Esophagus squamous epithelium (tissue), 5 donors: Measurements from ENCODE around the gene DNM1L. TPM values are rescaled to one million over a fixed set of nuclear protein-coding genes. Genes with fewer than 3 reads are reported as not detected.

Source experiments
- DNase-seq: peaks from one replicate; lab custom pipeline; 2025; lab: John Stamatoyannopoulos, UW
- H3K27ac ChIP-seq, 4 donors: fragments of 200-600 bp; sonication (generic); one replicate each; pipeline ENCODE4 v1.5.1; 2016 to 2019; ENCODE audit warnings: mild to moderate bottlenecking in 1 of 4
- H3K27me3 ChIP-seq, 4 donors: fragments of 200-600 bp; sonication (generic); 1 replicate in 3 of 4; 2 replicates in 1 of 4; pipeline versions ENCODE4 v1.5.1 to v1.6.0; 2017 to 2021; ENCODE audit warnings: antibody characterized with exemption in 1 of 4
- H3K36me3 ChIP-seq, 3 donors: fragments of 200-600 bp; sonication (generic); one replicate each; pipeline ENCODE4 v1.5.1; 2016 to 2019
- H3K4me1 ChIP-seq, 3 donors: fragments of 200-600 bp; sonication (generic); one replicate each; pipeline ENCODE4 v1.5.1; 2017 to 2019
- H3K4me3 ChIP-seq, 4 donors: fragments of 200-600 bp; sonication (generic); 1 replicate in 3 of 4; 2 replicates in 1 of 4; pipeline ENCODE4 v1.5.1; 2016 to 2019; ENCODE audit warnings: mild to moderate bottlenecking in 2 of 4, moderate library complexity in 1 of 4
- H3K9me3 ChIP-seq, 3 donors: fragments of 200-600 bp; sonication (generic); one replicate each; pipeline ENCODE4 v1.5.1; 2016 to 2019
- POLR2A ChIP-seq, 4 donors: fragments of 450-650 bp; IDR thresholded peaks; one replicate each; pipeline ENCODE4 v1.6.1; 2017; ENCODE audit warnings: antibody characterized with exemption in 4 of 4, mild to moderate bottlenecking in 4 of 4, moderate library complexity in 3 of 4
- WGBS, 2 donors: methylation state at CpG; one replicate each; pipeline ENCODE4 v1.1.5; 2018; 5-methylcytosine and 5-hydroxymethylcytosine counted together
- intact Hi-C: fragments of 100-400 bp; cut with DNase I; formaldehyde crosslinking; loops from one replicate; pipeline ENCODE4 v1.15.0; 2022
- total RNA-seq, 4 donors: library from RNA; depleted of rRNA; stranded (reverse); fragments of >200 nt; gene quantifications; one replicate each; pipeline ENCODE4 v1.1.0, GENCODE V29; 2016
- TF ChIP-seq, protein P1 (sequence below), 6 experiments: fragments of 450-650 bp in 4 of 6; fragments of 200-600 bp in 2 of 6; sonication (generic) in 2 of 6; IDR thresholded peaks; one replicate each; pipeline ENCODE4 v1.5.1; 2016 to 2019; ENCODE audit warnings: antibody characterized with exemption in 6 of 6, mild to moderate bottlenecking in 4 of 6, moderate library complexity in 4 of 6
- donor health status: DM: yes; HTN: yes; CAD: no.

DNM1L gene
- total RNA-seq, 4 donors from 2014 or later, result 28.2 to 66.2 (median 48.6) TPM

GRCh38 chr12:32702473-32702872 lies 23.4 kb downstream of the DNM1L start:
- Histone ChIP-seq H3K4me1 (no peaks in the 10 kb centered on the region), H3K9me3 (no peaks in the 10 kb centered on the region)

GRCh38 chr12:32702946-32703345 lies 23.8 kb downstream of the DNM1L start:
- intact Hi-C loops, result no loop called here

More at GRCh38 chr12:32702473-32702872, 23.4 kb downstream of the DNM1L start:
- intact Hi-C loops, result no loop called here
- H3K36me3 ChIP-seq, result peaks cover 0 to 32% (median 0%) of the 10 kb centered on the region in 3 donors
- no peak for TF ChIP-seq POLR2A (IDR thresholded peaks at IDR 0.05)
- TF ChIP-seq, protein P1, sequence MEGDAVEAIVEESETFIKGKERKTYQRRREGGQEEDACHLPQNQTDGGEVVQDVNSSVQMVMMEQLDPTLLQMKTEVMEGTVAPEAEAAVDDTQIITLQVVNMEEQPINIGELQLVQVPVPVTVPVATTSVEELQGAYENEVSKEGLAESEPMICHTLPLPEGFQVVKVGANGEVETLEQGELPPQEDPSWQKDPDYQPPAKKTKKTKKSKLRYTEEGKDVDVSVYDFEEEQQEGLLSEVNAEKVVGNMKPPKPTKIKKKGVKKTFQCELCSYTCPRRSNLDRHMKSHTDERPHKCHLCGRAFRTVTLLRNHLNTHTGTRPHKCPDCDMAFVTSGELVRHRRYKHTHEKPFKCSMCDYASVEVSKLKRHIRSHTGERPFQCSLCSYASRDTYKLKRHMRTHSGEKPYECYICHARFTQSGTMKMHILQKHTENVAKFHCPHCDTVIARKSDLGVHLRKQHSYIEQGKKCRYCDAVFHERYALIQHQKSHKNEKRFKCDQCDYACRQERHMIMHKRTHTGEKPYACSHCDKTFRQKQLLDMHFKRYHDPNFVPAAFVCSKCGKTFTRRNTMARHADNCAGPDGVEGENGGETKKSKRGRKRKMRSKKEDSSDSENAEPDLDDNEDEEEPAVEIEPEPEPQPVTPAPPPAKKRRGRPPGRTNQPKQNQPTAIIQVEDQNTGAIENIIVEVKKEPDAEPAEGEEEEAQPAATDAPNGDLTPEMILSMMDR (IDR thresholded peaks at IDR 0.05), result no peak
- no peak overlapping the region for H3K4me3 ChIP-seq
- DNase-seq, result no peak
- H3K27me3 ChIP-seq, result no peaks in the 10 kb centered on the region
- H3K27ac ChIP-seq, result no peak overlapping the region

DNA sequence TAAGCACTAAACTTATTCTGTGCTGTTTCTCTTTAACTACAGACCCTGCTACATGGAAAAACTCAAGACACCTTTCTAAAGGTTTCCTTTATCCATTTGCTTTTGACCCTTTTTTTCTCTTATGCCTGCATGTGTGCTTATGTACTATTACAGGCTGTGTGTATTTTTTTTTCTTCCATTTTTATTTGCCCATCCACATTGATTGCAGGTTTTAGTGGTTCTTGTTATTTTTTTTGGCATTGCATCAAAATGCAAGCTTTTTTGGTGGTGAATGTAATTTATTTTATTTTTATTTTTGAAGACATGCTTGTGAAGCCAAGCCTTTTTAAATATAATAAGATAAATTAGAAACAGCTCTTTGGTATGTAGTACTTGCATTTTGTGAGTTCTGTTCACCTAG lies 26.7 kb downstream of the DNM1L start:
- Histone ChIP-seq H3K27ac (no peak overlapping the region), H3K27me3 (no peaks in the 10 kb centered on the region), H3K9me3 (no peaks in the 10 kb centered on the region), H3K4me1 (no peaks in the 10 kb centered on the region), H3K4me3 (no peak overlapping the region), H3K36me3 (peaks cover 0 to 63% (median 0%) of the 10 kb centered on the region in 3 donors)
- TF ChIP-seq, protein P1 (IDR thresholded peaks at IDR 0.05), result no peak
- DNase-seq, result no peak
- intact Hi-C loops, result no loop called here

More at GRCh38 chr12:32702946-32703345, 23.8 kb downstream of the DNM1L start:
- Histone ChIP-seq H3K36me3 (peaks cover 0 to 36% (median 0%) of the 10 kb centered on the region in 3 donors), H3K27ac (no peak overlapping the region), H3K27me3 (no peaks in the 10 kb centered on the region), H3K4me1 (no peaks in the 10 kb centered on the region), H3K4me3 (no peak overlapping the region), H3K9me3 (no peaks in the 10 kb centered on the region)
- no peak for TF ChIP-seq POLR2A (IDR thresholded peaks at IDR 0.05)
- TF ChIP-seq, protein P1 (IDR thresholded peaks at IDR 0.05), result no peak
- DNase-seq, result no peak
- WGBS, 2 donors, result 94 to 96% methylated on average over 1 of the region's 1 CpG

DNA sequence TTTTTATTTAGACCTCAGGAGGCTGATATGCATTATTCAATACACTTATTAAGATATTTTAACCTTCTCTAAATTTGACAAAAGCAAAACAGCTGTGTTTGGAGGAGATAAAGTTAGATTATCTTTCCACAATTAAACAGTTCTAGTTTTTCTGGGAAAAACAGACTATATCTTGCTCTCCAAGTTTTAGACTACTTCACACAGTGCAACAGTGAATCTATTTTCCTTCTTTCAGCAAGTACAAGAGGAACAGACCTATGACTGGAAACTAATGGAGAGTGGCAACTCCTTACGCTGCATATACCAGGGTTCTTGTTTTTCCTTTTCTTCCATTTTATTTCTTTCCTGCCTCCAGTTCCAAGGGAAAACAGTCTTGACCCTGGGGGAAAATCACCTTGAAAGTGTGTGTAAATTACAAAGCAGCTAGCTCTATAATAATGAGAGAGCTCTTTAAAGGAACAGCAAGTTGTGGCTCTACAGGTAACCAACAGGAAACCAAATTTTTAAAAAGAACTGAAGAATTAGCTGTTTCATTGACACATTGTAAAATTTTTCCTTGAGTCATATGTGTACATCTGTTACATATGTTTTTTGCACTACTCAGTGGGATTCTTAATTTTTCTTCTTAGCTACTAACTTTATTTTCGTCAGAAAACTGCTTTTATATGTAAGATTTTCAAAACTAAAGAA lies 27.4 kb downstream of the DNM1L start:
- Histone ChIP-seq H3K27ac (no peak overlapping the region), H3K27me3 (no peaks in the 10 kb centered on the region), H3K9me3 (no peaks in the 10 kb centered on the region), H3K4me3 (no peak overlapping the region), H3K36me3 (peaks cover 0 to 67% (median 6%) of the 10 kb centered on the region in 3 donors), H3K4me1 (no peaks in the 10 kb centered on the region)
- TF ChIP-seq, protein P1 (IDR thresholded peaks at IDR 0.05), result no peak
- TF ChIP-seq POLR2A (IDR thresholded peaks at IDR 0.05), result no peak
- DNase-seq, result no peak
- intact Hi-C loops, result no loop called here
- 79 to 98% methylated on average over 2 of the region's 2 CpGs for WGBS, 2 donors

- H3K4me1 ChIP-seq, result no peaks in the 10 kb centered on the region
- no peak for DNase-seq
- H3K4me3 ChIP-seq, result no peak overlapping the region
- WGBS, 2 donors, result 94 to 98% methylated on average over 2 of the region's 2 CpGs
- H3K27ac ChIP-seq, result no peak overlapping the region
- TF ChIP-seq POLR2A (IDR thresholded peaks at IDR 0.05), result no peak
- TF ChIP-seq, protein P1 (IDR thresholded peaks at IDR 0.05), result no peak
- no peaks in the 10 kb centered on the region for H3K27me3 ChIP-seq
- intact Hi-C loops, result no loop called here
- H3K9me3 ChIP-seq, result no peaks in the 10 kb centered on the region
- peaks cover 5 to 79% (median 14%) of the 10 kb centered on the region in 3 donors for H3K36me3 ChIP-seq
These were observed 29.8 kb downstream of the DNM1L start for GRCh38 chr12:32708926-32709325.
